Neuronal stem cell (in vitro differentiated cells): ENCODE data around the gene TMCC3.

Source experiments
- DNase-seq: peaks from one replicate; pipeline ENCODE4 v3.0.0-alpha.2; 2013; ENCODE audit warnings: low spot score
- H2AFZ ChIP-seq: one replicate; pipeline ENCODE4 v1.6.1; 2013; ENCODE audit warnings: mild to moderate bottlenecking, low read length, inconsistent platforms
- H2AK5ac ChIP-seq: 2 replicates; pipeline ENCODE4 v1.6.1; 2013; ENCODE audit warnings: low read depth, mild to moderate bottlenecking, inconsistent platforms, low read length, moderate library complexity, mixed read lengths
- H2BK120ac ChIP-seq: 2 replicates; pipeline ENCODE4 v1.6.1; 2013; ENCODE audit warnings: low read depth, mild to moderate bottlenecking, inconsistent platforms, low read length, moderate library complexity, mixed read lengths
- H2BK12ac ChIP-seq: one replicate; pipeline ENCODE4 v1.6.1; 2013; ENCODE audit warnings: low read length, inconsistent platforms
- H2BK15ac ChIP-seq: 2 replicates; pipeline ENCODE4 v1.6.1; 2013; ENCODE audit warnings: mild to moderate bottlenecking, low read length, inconsistent platforms, mixed read lengths
- H2BK5ac ChIP-seq: one replicate; pipeline ENCODE4 v1.6.1; 2013; ENCODE audit warnings: inconsistent platforms, mild to moderate bottlenecking, low read length, moderate library complexity
- H3K14ac ChIP-seq: one replicate; pipeline ENCODE4 v1.6.1; 2013; ENCODE audit warnings: low read length, inconsistent platforms
- H3K18ac ChIP-seq: 2 replicates; pipeline ENCODE4 v1.6.1; 2013; ENCODE audit warnings: low read length, inconsistent platforms
- H3K23ac ChIP-seq: 2 replicates; pipeline ENCODE4 v1.6.1; 2013; ENCODE audit warnings: low read depth, mild to moderate bottlenecking, mixed read lengths, low read length, inconsistent platforms; ENCODE audit not compliant: poor library complexity
- H3K27ac ChIP-seq: replicated peaks from 3 replicates; pipeline ENCODE4 v1.5.1; 2013; ENCODE audit warnings: low read length, inconsistent platforms
- H3K27me3 ChIP-seq, 3 experiments: 2 replicates each; pipeline ENCODE4 v1.6.1; 2013; ENCODE audit warnings: low read length in 3 of 3, mild to moderate bottlenecking in 2 of 3, inconsistent platforms in 1 of 3, low read depth in 1 of 3, mixed read lengths in 1 of 3, moderate library complexity in 1 of 3; ENCODE audit not compliant: control insufficient read depth in 3 of 3, insufficient read depth in 3 of 3
- H3K36me3 ChIP-seq, 2 donors: replicated peaks in 1 of 2; 2 replicates each; pipeline ENCODE4 v1.6.1; 2013; ENCODE audit warnings: low read length in 2 of 2; ENCODE audit not compliant: control insufficient read depth in 2 of 2, insufficient read depth in 2 of 2
- H3K4ac ChIP-seq: 2 replicates; pipeline ENCODE4 v1.6.1; 2013; ENCODE audit warnings: inconsistent platforms, mild to moderate bottlenecking, low read length, moderate library complexity
- H3K4me1 ChIP-seq, 2 donors: 1 replicate in 1 of 2; 2 replicates in 1 of 2; pipeline ENCODE4 v1.6.1; 2013; ENCODE audit warnings: low read length in 2 of 2, low read depth in 1 of 2; ENCODE audit not compliant: control insufficient read depth in 2 of 2, insufficient read depth in 1 of 2
- H3K4me2 ChIP-seq: one replicate; pipeline ENCODE4 v1.6.1; 2013; ENCODE audit warnings: mild to moderate bottlenecking, low read length, inconsistent platforms; ENCODE audit not compliant: insufficient read depth, poor library complexity, severe bottlenecking
- H3K4me3 ChIP-seq, 2 donors: 2 replicates each; pipeline ENCODE4 v1.5.1; 2013; ENCODE audit warnings: low read length in 2 of 2, mild to moderate bottlenecking in 2 of 2, inconsistent platforms in 1 of 2, moderate library complexity in 1 of 2
- H3K79me1 ChIP-seq: one replicate; pipeline ENCODE4 v1.6.1; 2013; ENCODE audit warnings: low read depth, mild to moderate bottlenecking, inconsistent platforms, low read length, moderate library complexity
- H3K9ac ChIP-seq: one replicate; pipeline ENCODE4 v1.6.1; 2013; ENCODE audit warnings: mild to moderate bottlenecking, low read depth, low read length, inconsistent platforms; ENCODE audit not compliant: poor library complexity
- H3K9me3 ChIP-seq, 2 donors: replicated peaks in 1 of 2; 2 replicates each; pipeline versions ENCODE3 to v1.6.1; 2013; ENCODE audit warnings: low read length in 2 of 2, mild to moderate bottlenecking in 2 of 2, inconsistent platforms in 1 of 2, low read depth in 1 of 2, mixed read lengths in 1 of 2, moderate library complexity in 1 of 2; ENCODE audit not compliant: control insufficient read depth in 2 of 2, insufficient read depth in 1 of 2
- H4K8ac ChIP-seq: one replicate; pipeline ENCODE4 v1.6.1; 2013; ENCODE audit warnings: low read depth, mild to moderate bottlenecking, inconsistent platforms, low read length, moderate library complexity
- H4K91ac ChIP-seq: one replicate; pipeline ENCODE4 v1.6.1; 2013; ENCODE audit warnings: low read length, low read depth, mild to moderate bottlenecking, inconsistent platforms; ENCODE audit not compliant: poor library complexity
- WGBS, 2 donors: extraction: QIAGEN DNeasy Blood & Tissue Kit; methylation state at CpG; one replicate each; pipeline ENCODE4 v1.1.7; 2013; ENCODE audit warnings: missing lambda C conversion rate in 2 of 2, mixed read lengths in 1 of 2; ENCODE audit not compliant: insufficient read length in 2 of 2, insufficient replicate concordance in 1 of 2; ENCODE audit errors: extremely low coverage in 2 of 2; 5-methylcytosine and 5-hydroxymethylcytosine counted together

TMCC3 gene

DNA sequence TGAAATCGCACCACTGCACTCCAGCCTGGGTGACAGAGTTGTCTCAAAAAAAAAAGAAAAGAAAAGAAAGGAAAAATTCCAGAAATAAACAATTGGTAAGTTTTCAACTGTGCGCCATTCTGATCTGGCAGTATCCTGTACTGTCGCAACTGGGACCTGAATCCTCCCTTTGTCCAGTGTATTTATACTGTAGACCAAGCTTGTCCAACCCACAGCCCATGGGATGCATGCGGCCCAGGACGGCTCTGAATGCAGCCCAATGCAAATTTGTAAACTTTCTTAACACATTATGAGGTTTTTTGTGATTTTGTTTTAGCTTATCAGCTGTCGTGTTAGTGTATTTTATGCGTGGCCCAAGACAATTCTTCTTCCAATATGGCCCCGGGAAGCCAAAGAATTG, 84.7 kb downstream of the TMCC3 start:
- H3K9ac ChIP-seq: no peak overlapping the region
- peaks cover 0 to under 1% (median 0%) of the 10 kb centered on the region in 3 experiments for H3K27me3 ChIP-seq
- H2BK12ac ChIP-seq: no peak overlapping the region
- no peak for DNase-seq
- H2BK120ac ChIP-seq: no peak overlapping the region
- H3K27ac ChIP-seq: no peak overlapping the region
- WGBS, 2 donors: no CpG with 5 or more reads among the region's 8 CpGs
- H2BK5ac ChIP-seq: no peak overlapping the region
- H3K9me3 ChIP-seq: no peaks in the 10 kb centered on the region
- H4K91ac ChIP-seq: no peak overlapping the region
- no peak overlapping the region for H2BK15ac ChIP-seq
- H3K23ac ChIP-seq: no peak overlapping the region
- no peak overlapping the region for H3K4ac ChIP-seq
- no peaks in the 10 kb centered on the region for H3K79me1 ChIP-seq
- H4K8ac ChIP-seq: no peak overlapping the region
- no peak overlapping the region for H3K18ac ChIP-seq
- no peak overlapping the region for H3K4me3 ChIP-seq
- H2AFZ ChIP-seq: no peak overlapping the region
- H3K14ac ChIP-seq: no peak overlapping the region
- peaks cover 4 to 11% of the 10 kb centered on the region in 2 donors for H3K4me1 ChIP-seq
- H3K4me2 ChIP-seq: no peak overlapping the region
- H3K36me3 ChIP-seq: peaks cover 0 to 2% of the 10 kb centered on the region in 2 donors
- H2AK5ac ChIP-seq: no peak overlapping the region

DNA sequence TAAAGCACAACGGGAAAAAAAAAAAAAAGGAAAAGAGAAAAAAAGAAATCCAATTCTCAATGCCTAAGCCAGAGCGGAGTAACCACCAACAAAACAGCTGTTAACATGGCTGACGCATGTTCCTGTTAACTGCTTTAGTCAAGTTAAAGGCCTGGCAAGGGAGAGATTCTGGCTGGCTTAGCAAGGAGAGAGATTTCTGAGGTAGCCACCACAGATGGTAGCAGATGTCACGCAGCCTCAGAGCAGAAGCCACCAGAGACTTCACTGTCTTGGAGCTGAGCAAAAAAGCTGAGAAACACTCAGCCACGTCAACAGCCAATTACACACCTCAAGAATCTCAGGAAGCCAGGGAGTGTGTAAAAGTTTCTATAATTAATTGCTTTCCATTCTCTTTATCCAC, 87.1 kb downstream of the TMCC3 start:
- H4K91ac ChIP-seq: no peak overlapping the region
- H4K8ac ChIP-seq: no peak overlapping the region
- H3K36me3 ChIP-seq: no peaks in the 10 kb centered on the region
- no peak overlapping the region for H2BK120ac ChIP-seq
- no peak overlapping the region for H2AK5ac ChIP-seq
- H3K9me3 ChIP-seq: no peaks in the 10 kb centered on the region
- peaks cover 0 to 4% (median 0%) of the 10 kb centered on the region in 3 experiments for H3K27me3 ChIP-seq
- H3K4me1 ChIP-seq: peaks cover 9 to 13% of the 10 kb centered on the region in 2 donors
- H2BK12ac ChIP-seq: no peak overlapping the region
- H3K27ac ChIP-seq: no peak overlapping the region
- H3K4me2 ChIP-seq: no peak overlapping the region
- H3K4ac ChIP-seq: no peak overlapping the region
- H3K79me1 ChIP-seq: no peaks in the 10 kb centered on the region
- H2BK5ac ChIP-seq: no peak overlapping the region
- no CpG with 5 or more reads among the region's 5 CpGs for WGBS, 2 donors
- H2AFZ ChIP-seq: no peak overlapping the region
- no peak overlapping the region for H2BK15ac ChIP-seq
- H3K9ac ChIP-seq: no peak overlapping the region
- no peak overlapping the region for H3K23ac ChIP-seq
- H3K14ac ChIP-seq: no peak overlapping the region
- H3K4me3 ChIP-seq: no peak overlapping the region
- H3K18ac ChIP-seq: peak overlapping the region; percentile 60
- DNase-seq: no peak

DNA sequence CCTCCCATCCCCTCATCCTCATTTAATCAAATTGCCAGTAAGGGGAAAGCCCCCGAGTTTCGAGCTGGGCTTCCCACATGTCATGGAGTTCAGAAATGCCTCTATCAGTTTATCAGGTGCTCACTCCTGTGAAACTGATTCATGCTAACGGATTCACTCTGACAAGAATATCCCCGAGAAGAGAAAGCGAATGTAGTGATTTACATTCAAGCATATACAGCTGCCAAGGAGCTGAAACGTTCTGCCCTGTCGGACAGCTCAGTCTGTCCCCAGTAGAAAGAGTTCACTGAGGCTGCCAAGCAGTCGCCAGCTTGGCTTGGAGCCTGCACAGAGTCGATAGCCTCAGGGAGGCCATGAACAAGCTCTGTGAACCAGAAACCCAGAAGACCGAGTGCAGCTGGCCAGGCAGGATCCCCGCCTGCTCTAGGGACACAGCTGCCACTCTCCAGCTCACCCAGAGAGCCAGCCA, 88.4 kb downstream of the TMCC3 start:
- Histone ChIP-seq H3K4me1 (peaks cover 9 to 13% of the 10 kb centered on the region in 2 donors), H3K36me3 (no peaks in the 10 kb centered on the region), H3K14ac (no peak overlapping the region), H3K27me3 (peaks cover 0 to 7% (median 0%) of the 10 kb centered on the region in 3 experiments), H2BK120ac (no peak overlapping the region), H2AK5ac (no peak overlapping the region), H2AFZ (peak overlapping the region; percentile 56), H3K4me2 (no peak overlapping the region), H3K27ac (no peak overlapping the region), H4K8ac (no peak overlapping the region), H2BK15ac (no peak overlapping the region), H3K9me3 (no peaks in the 10 kb centered on the region), H4K91ac (no peak overlapping the region), H3K18ac (peak overlapping the region; percentile 44), H2BK5ac (no peak overlapping the region), H3K23ac (no peak overlapping the region), H3K79me1 (no peaks in the 10 kb centered on the region), H3K4ac (no peak overlapping the region), H3K4me3 (no peak overlapping the region), H2BK12ac (no peak overlapping the region), H3K9ac (no peak overlapping the region)
- no CpG with 5 or more reads among the region's 11 CpGs for WGBS, 2 donors
- DNase-seq: no peak

DNA sequence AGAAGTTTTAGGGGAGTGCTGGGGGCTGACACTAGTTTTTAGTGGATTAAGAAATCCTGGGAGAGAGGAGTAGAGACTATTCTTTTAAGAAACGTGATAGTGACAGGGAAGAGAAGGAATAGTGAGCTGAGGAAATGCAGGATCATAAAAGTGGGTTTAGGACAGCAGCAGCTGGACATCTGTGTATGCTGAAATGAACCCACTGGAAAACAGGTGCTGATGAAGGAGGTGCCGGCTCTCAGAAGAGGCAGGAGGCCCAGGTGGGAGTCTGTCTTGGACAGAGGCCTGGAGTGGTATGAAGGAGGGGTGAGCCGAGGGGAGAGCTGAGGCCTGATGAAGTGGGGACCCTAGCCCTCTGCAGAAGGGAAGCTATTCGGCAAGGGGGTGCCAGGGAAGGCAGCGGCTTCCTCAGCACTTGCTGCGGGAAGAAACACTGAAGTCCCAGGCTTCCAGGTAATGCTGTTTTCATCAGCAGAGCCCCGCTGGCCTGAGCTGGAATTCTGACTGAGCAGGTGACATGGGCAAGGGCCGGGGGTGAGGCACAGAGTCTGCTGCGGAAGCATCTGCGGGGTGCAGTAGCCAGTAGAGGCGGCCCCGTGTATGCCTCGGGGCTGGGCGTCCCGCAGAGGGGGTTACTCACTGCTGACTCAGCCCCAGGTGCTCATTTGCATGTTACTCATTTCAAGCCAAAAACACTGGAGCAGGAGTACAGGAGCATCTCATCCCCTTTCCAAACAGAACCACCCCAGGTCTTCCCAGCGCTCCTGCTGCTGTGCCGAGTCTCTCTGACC, 89.7 kb downstream of the TMCC3 start:
- Histone ChIP-seq H3K4me3 (no peak overlapping the region), H3K27me3 (peaks cover 0 to 12% (median 0%) of the 10 kb centered on the region in 3 experiments), H3K9ac (no peak overlapping the region), H3K4ac (no peak overlapping the region), H3K4me2 (no peak overlapping the region), H3K23ac (no peak overlapping the region), H2BK120ac (peak overlapping the region; percentile 64), H3K4me1 (peaks cover 9 to 13% of the 10 kb centered on the region in 2 donors), H3K9me3 (no peaks in the 10 kb centered on the region), H3K79me1 (no peaks in the 10 kb centered on the region), H4K91ac (no peak overlapping the region), H4K8ac (no peak overlapping the region), H2BK15ac (peak overlapping the region; percentile 30), H3K14ac (peak overlapping the region; percentile 67), H2AK5ac (peak overlapping the region; percentile 76), H3K18ac (peak overlapping the region; percentile 92), H2AFZ (peak overlapping the region; percentile 54), H2BK5ac (no peak overlapping the region), H3K27ac (no peak overlapping the region), H2BK12ac (no peak overlapping the region), H3K36me3 (no peaks in the 10 kb centered on the region)
- WGBS, 2 donors: no CpG with 5 or more reads among the region's 17 CpGs
- no peak for DNase-seq
